Gastroesophageal sphincter (tissue), 4 donors: ENCODE results near the gene GATA3. TPM values are rescaled to one million over a fixed set of nuclear protein-coding genes. Genes with fewer than 3 reads are reported as not detected.
A peak's percentile ranks its signal among the peaks of the same experiment; 100 is the strongest.

ENCODE experiments used
- ATAC-seq: fragments of 150-250 bp; one replicate; pipeline ENCODE4 v1.9.1; 2016; ENCODE audit warnings: mild to moderate bottlenecking, moderate library complexity
- H3K27ac ChIP-seq, 4 donors: fragments of 200-600 bp; sonication (generic) in 3 of 4; 1 replicate in 3 of 4; 2 replicates in 1 of 4; pipeline ENCODE4 v1.5.1; 2016 to 2019
- H3K27me3 ChIP-seq: fragments of 200-600 bp; sonication (generic); one replicate; pipeline ENCODE4 v1.5.1; 2019
- H3K36me3 ChIP-seq, 2 donors: fragments of 200-600 bp; sonication (generic); one replicate each; pipeline ENCODE4 v1.5.1; 2019; ENCODE audit warnings: control low read depth in 1 of 2
- H3K4me1 ChIP-seq, 3 donors: fragments of 200-600 bp; sonication (generic); 1 replicate in 2 of 3; 2 replicates in 1 of 3; pipeline ENCODE4 v1.5.1; 2016 to 2019; ENCODE audit warnings: control low read depth in 2 of 3
- H3K4me3 ChIP-seq, 2 donors: fragments of 200-600 bp; sonication (generic); one replicate each; pipeline ENCODE4 v1.5.1; 2019; ENCODE audit warnings: mild to moderate bottlenecking in 1 of 2, moderate library complexity in 1 of 2
- H3K9me3 ChIP-seq, 3 donors: fragments of 200-600 bp; sonication (generic); one replicate each; pipeline ENCODE4 v1.5.1; 2017 to 2019; ENCODE audit warnings: control low read depth in 2 of 3
- CTCF ChIP-seq, 4 experiments: fragments of 200-600 bp in 2 of 4; fragments of 450-650 bp in 2 of 4; sonication (generic) in 1 of 4; IDR thresholded peaks; one replicate each; pipeline ENCODE4 v1.5.1; 2017 to 2019; ENCODE audit warnings: antibody characterized with exemption in 4 of 4, mild to moderate bottlenecking in 2 of 4, moderate library complexity in 2 of 4
- EP300 ChIP-seq: sonication (generic); formaldehyde crosslinking; IDR thresholded peaks from one replicate; pipeline ENCODE4 v1.6.1; 2017; ENCODE audit warnings: antibody characterized with exemption, mild to moderate bottlenecking
- POLR2A ChIP-seq, 2 donors: fragments of 450-650 bp; IDR thresholded peaks; one replicate each; pipeline ENCODE4 v1.6.1; 2017; ENCODE audit warnings: antibody characterized with exemption in 2 of 2, mild to moderate bottlenecking in 2 of 2, moderate library complexity in 1 of 2
- POLR2AphosphoS5 ChIP-seq: sonication (generic); formaldehyde crosslinking; IDR thresholded peaks from one replicate; pipeline ENCODE4 v1.6.1; 2017; ENCODE audit warnings: antibody characterized with exemption
- WGBS, 2 donors: methylation state at CpG; one replicate each; pipeline ENCODE4 v1.1.5; 2018; ENCODE audit warnings: low coverage in 1 of 2; 5-methylcytosine and 5-hydroxymethylcytosine counted together
- total RNA-seq, 4 donors: library from RNA; depleted of rRNA; stranded (reverse); fragments of >200 nt; gene quantifications; one replicate each; pipeline ENCODE4 v1.1.0, GENCODE V29; 2016

The GATA3 gene
- under 1 TPM in 1 of 4 donors, not detected in 3; 0.35 TPM for total RNA-seq

DNA sequence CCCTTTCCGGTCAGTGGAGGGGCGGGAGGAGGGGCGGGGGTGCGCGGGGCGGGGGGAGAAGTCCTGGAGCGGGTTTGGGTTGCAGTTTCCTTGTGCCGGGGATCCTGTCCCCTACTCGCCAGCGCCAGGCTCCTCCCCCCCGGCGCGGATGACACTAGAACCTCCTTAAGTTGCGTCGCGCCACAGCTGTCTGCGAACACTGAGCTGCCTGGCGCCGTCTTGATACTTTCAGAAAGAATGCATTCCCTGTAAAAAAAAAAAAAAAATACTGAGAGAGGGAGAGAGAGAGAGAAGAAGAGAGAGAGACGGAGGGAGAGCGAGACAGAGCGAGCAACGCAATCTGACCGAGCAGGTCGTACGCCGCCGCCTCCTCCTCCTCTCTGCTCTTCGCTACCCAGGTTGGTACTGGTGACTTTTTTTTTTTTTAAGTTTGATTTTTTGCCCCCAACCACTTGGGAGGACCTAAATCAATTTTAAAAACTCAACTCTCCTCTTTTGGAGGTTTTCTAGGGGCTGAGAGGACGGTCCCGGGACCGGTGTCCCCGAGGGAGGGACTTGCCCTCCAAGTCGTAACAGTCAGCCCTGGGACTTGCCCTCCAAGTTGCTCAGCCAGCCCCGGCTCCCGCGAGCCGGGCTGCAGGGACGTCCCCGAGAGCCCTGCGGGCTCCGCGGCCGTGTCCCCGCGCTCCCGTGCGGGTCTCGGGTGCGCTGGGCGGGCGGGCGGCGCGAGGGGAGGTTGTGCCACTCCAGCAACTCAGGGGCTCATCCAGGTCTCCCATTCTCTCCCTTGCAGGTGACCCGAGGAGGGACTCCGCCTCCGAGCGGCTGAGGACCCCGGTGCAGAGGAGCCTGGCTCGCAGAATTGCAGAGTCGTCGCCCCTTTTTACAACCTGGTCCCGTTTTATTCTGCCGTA is at the start of gene GATA3:
TSS of gene GATA3 (plus strand) at position 195 of the 914 bp plus-strand sequence. CDS start 968 bp downstream, outside the sequence.
- ATAC-seq, result no peak
- Histone ChIP-seq H3K27ac (no peak within 1 kb of the TSS), H3K4me1 (peaks cover 0 to 64% (median 42%) of the 10 kb centered on the region in 3 donors)

GRCh38 chr10:8006274-8006999 is 48.1 kb upstream of the GATA3 start:
- H3K9me3 ChIP-seq, result peaks cover 0 to 19% (median 3%) of the 10 kb centered on the region in 3 donors
- H3K4me1 ChIP-seq, result no peaks in the 10 kb centered on the region
- H3K27ac ChIP-seq, result no peak overlapping the region
- H3K36me3 ChIP-seq, result peaks cover 0 to 46% of the 10 kb centered on the region in 2 donors
- ATAC-seq, result no peak
- 82 to 91% methylated on average over 9 to 10 of the region's 10 CpGs for WGBS, 2 donors
- H3K4me3 ChIP-seq, result no peak overlapping the region
- TF ChIP-seq POLR2AphosphoS5 (no peak), EP300 (no peak), POLR2A (IDR thresholded peaks at IDR 0.05) (no peak), CTCF (IDR thresholded peaks at IDR 0.05) (no peak)
- H3K27me3 ChIP-seq, result no peaks in the 10 kb centered on the region

More for the DNA sequence above, at the start of gene GATA3:
- WGBS, 2 donors, result 3 to 6% methylated on average over 15 to 29 of the region's 65 CpGs
- Histone ChIP-seq H3K36me3 (no peaks in the 10 kb centered on the region), H3K4me3 (peak within 1 kb of the TSS; percentile 22 to 51), H3K9me3 (no peaks in the 10 kb centered on the region), H3K27me3 (peaks cover 98% of the 10 kb centered on the region)
- TF ChIP-seq POLR2AphosphoS5 (no peak), CTCF (IDR thresholded peaks at IDR 0.05) (no peak), EP300 (no peak), POLR2A (IDR thresholded peaks at IDR 0.05) (no peak)

DNA sequence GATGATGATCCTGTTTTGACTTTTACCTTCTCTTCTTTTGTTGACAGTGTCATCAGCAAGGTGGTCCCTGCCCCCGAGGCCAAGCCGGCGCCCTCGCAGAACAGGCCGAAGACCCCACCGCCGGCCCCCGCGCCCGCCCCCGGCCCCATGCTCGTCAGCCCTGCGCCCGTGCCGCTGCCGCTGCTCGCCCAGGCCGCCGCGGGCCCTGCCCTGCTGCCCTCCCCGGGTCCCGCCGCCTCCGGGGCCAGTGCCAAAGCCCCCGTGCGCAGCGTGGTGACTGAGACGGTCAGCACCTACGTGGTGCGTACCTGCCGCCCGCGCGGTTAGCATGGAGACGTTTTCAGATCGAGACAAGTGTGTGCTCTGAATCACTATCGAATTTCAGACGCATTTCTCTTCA is 45.5 kb upstream of the GATA3 start:
- H3K9me3 ChIP-seq, result peaks cover 0 to 9% (median 3%) of the 10 kb centered on the region in 3 donors
- 97 to 100% methylated on average over 4 to 12 of the region's 38 CpGs for WGBS, 2 donors
- H3K27me3 ChIP-seq, result no peaks in the 10 kb centered on the region
- no peak overlapping the region for H3K27ac ChIP-seq
- H3K4me1 ChIP-seq, result no peaks in the 10 kb centered on the region
- H3K4me3 ChIP-seq, result no peak overlapping the region
- TF ChIP-seq POLR2AphosphoS5 (no peak), EP300 (no peak), CTCF (IDR thresholded peaks at IDR 0.05) (no peak), POLR2A (IDR thresholded peaks at IDR 0.05) (no peak)
- H3K36me3 ChIP-seq, result peaks cover 0 to 63% of the 10 kb centered on the region in 2 donors
- no peak for ATAC-seq

DNA sequence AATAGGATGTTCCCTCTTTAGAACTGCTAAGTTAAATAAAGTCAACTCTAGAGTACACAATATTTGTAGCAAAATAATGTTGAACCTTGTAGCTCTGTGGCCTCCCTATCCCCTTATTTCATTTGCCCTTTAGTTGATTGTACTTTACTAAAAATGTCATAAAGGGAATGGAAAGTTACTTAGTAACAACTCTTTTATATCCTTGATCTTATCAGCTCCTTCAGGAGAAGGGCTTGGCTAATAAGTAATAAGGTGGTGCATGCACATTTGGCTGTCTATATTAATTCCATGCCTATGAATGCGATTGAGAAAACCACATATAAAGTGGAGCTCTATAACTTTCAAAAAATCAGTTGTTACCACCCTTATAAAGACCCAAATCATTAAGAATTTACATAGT is 41.5 kb upstream of the GATA3 start:
- Histone ChIP-seq H3K36me3 (peaks cover 0 to 81% of the 10 kb centered on the region in 2 donors), H3K4me3 (no peak overlapping the region), H3K4me1 (no peaks in the 10 kb centered on the region), H3K27ac (no peak overlapping the region), H3K27me3 (no peaks in the 10 kb centered on the region), H3K9me3 (no peaks in the 10 kb centered on the region)
- no peak for ATAC-seq
- 89 to 100% methylated on average over 1 of the region's 1 CpG for WGBS, 2 donors
- TF ChIP-seq EP300, result no peak
- no peak for TF ChIP-seq CTCF (IDR thresholded peaks at IDR 0.05)
- TF ChIP-seq POLR2AphosphoS5, result no peak
- no peak for TF ChIP-seq POLR2A (IDR thresholded peaks at IDR 0.05)
